ENCODE data around the gene MYO16. TPM values are rescaled to one million over a fixed set of nuclear protein-coding genes. Genes with fewer than 3 reads are reported as not detected.
"Not testable (repeated sequence)": the region's sequence is repeated elsewhere in the genome, so short reads cannot be mapped to it uniquely, and the experiment has no call there.

Gene MYO16
- total RNA-seq, 1 donor from 2014 or later = not detected

- DNase-seq (ENCODE audit: low read depth in 2 of 2) = no peak
These were observed 414.2 kb downstream of the MYO16 start for GRCh38 chr13:109043636-109044035.

GRCh38 chr13:109055850-109056249, 426.4 kb downstream of the MYO16 start:
- DNase-seq (ENCODE audit: low read depth in 2 of 2) = no peak

- DNase-seq (ENCODE audit: low read depth in 2 of 2) = no peak
These were observed 428.7 kb downstream of the MYO16 start for GRCh38 chr13:109058087-109058486.

GRCh38 chr13:109072505-109072904, 443.1 kb downstream of the MYO16 start:
- no peak for DNase-seq (ENCODE audit: low read depth in 2 of 2)

- no peak for DNase-seq (ENCODE audit: low read depth in 2 of 2)
These were observed 445.0 kb downstream of the MYO16 start for GRCh38 chr13:109074436-109074835.

- no peak for DNase-seq (ENCODE audit: low read depth in 2 of 2)
These were observed 445.4 kb downstream of the MYO16 start for GRCh38 chr13:109074853-109075252.

GRCh38 chr13:109087916-109088623, 458.7 kb downstream of the MYO16 start:
- DNase-seq (ENCODE audit: low read depth in 2 of 2) = no peak

GRCh38 chr13:109088624-109088917, 459.2 kb downstream of the MYO16 start:
- DNase-seq (ENCODE audit: low read depth in 2 of 2) = no peak

GRCh38 chr13:109090796-109091195, 461.4 kb downstream of the MYO16 start:
- DNase-seq (ENCODE audit: low read depth in 2 of 2) = no peak

GRCh38 chr13:109091249-109091648, 461.8 kb downstream of the MYO16 start:
- DNase-seq (ENCODE audit: low read depth in 2 of 2) = no peak

GRCh38 chr13:109092186-109092585, 462.8 kb downstream of the MYO16 start:
- not testable (repeated sequence) for DNase-seq (ENCODE audit: low read depth in 2 of 2)

- no peak for DNase-seq (ENCODE audit: low read depth in 2 of 2)
These were observed 464.6 kb downstream of the MYO16 start for GRCh38 chr13:109093998-109094397.

GRCh38 chr13:109095126-109095525, 465.7 kb downstream of the MYO16 start:
- no peak for DNase-seq (ENCODE audit: low read depth in 2 of 2)

GRCh38 chr13:109096101-109096500, 466.7 kb downstream of the MYO16 start:
- no peak for DNase-seq (ENCODE audit: low read depth in 2 of 2)

GRCh38 chr13:109100705-109101304, 471.4 kb downstream of the MYO16 start:
- no peak for DNase-seq (ENCODE audit: low read depth in 2 of 2)

- no peak for DNase-seq (ENCODE audit: low read depth in 2 of 2)
These were observed 472.2 kb downstream of the MYO16 start for GRCh38 chr13:109101550-109102144.

- no peak for DNase-seq (ENCODE audit: low read depth in 2 of 2)
These were observed 476.5 kb downstream of the MYO16 start for GRCh38 chr13:109105899-109106298.

- DNase-seq (ENCODE audit: low read depth in 2 of 2) = no peak
These were observed 480.7 kb downstream of the MYO16 start for GRCh38 chr13:109110159-109110558.

GRCh38 chr13:109111141-109111540, 481.7 kb downstream of the MYO16 start:
- no peak for DNase-seq (ENCODE audit: low read depth in 2 of 2)

- DNase-seq (ENCODE audit: low read depth in 2 of 2) = no peak
These were observed 484.0 kb downstream of the MYO16 start for GRCh38 chr13:109113427-109113826.

- DNase-seq (ENCODE audit: low read depth in 2 of 2) = no peak
These were observed 484.8 kb downstream of the MYO16 start for GRCh38 chr13:109114162-109114561.

GRCh38 chr13:109114991-109115390, 485.6 kb downstream of the MYO16 start:
- no peak for DNase-seq (ENCODE audit: low read depth in 2 of 2)

- no peak for DNase-seq (ENCODE audit: low read depth in 2 of 2)
These were observed 489.1 kb downstream of the MYO16 start for GRCh38 chr13:109118521-109118920.

Measured in dermis microvascular lymphatic vessel endothelial cell (primary cell).